HG03196 (cell line): Measurements from ENCODE around the gene MROH2A.

Experiments
- ATAC-seq: cut with Tn5 transposase; IDR thresholded peaks from one replicate; pipeline ENCODE4 v1.9.1; 2021; ENCODE audit not compliant: unreplicated experiment

Gene MROH2A

DNA sequence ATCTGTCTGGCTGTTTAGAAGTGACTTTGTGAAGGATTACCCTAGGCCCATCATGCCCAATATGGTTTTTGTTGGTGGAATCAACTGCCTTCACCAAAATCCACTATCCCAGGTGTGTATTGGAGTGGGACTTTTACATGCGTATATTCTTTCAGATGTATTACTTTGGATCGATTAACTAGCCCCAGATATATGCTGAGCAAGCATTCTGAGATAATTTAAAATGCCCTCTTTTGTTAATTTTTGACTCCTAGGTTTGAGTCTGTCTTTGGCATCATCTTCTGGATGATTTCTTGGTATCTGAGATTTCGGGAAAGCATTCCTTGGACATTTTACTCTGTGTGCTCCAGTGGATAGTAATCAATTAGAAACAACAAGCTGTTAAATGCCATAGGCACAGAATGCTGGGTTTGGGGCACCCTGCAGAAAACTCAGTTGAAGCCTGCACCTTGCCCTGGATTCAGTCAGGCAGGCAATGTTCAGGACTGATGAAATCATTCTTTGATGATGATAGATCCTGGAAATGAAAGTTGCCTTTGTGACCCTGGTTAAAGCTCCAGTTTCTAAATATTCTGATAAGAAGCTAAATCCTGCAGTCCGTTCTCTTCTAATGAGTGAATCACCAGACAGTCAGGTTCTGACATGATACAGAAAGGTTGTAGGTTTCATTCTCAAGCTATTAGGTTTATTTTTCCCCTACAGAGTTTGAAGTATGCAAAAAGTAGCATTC, 16.9 kb upstream of the MROH2A start:
- no peak for ATAC-seq

DNA sequence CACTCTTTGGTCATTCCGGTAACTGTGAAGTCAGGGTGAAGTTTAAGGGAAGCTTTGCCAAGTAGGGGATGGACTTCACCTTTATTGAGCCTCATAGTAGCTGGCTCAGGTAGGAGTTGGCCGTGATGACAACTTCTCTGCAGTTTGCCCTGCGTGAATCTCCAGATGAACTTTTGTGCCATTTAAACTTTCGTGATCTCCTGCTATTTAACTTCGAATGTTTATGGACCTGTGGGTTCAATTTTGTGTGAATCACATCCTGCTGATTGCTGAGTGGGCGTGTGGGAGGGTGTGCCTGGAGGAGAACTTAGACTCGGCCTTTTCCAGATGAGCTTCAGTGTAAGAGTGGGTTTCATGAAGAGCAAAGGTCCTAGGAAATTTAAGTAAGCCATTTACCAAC, 13.9 kb upstream of the MROH2A start:
- ATAC-seq, result no peak

DNA sequence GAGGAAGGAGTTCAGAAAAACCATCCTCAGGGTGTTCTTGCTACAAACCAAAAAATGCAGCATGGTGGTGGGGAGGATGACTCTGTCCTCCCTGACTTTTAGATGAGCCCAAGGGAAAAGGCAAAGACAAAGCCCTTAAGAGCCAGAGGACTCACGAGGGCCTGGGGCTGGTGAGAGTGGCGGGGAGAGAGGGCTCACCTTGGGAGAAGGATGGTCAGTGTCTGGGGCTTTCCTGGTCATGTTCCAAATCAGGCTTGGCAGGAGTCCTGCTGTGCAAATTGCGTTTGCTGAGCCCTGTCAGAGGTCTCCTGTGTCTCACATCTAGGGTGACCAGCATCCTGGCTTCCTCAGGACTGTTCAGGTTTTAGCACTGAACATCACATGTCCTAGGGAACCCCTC, 13.4 kb upstream of the MROH2A start:
- no peak for ATAC-seq

DNA sequence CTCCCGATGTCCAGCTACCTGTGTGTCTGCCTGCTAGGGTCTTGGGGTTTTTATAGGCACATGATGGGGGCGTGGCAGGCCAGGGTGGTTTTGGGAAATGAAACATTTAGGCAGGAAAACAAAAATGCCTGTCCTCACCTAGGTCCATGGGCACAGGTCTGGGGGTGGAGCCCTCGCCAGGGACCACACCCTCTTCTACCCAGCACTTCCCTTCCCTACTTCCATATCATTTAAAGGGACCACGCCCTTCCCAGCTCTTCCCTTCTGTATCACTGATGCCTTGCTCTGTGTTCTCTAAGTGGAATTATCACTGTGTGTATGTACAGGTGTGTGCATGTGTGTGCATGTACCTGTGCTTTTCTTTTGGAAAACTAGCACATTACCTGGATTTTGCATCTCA, 11.7 kb upstream of the MROH2A start:
- no peak for ATAC-seq

DNA sequence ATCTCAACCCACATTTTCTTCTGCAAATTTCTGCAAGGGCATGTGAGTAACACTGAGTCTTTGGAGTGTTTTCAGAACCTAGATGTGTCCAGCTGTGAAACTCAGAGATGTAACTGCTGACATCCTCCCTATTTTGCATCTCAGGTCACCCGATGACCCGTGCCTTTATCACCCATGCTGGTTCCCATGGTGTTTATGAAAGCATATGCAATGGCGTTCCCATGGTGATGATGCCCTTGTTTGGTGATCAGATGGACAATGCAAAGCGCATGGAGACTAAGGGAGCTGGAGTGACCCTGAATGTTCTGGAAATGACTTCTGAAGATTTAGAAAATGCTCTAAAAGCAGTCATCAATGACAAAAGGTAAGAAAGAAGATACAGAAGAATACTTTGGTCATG, 10.1 kb upstream of the MROH2A start:
- no peak for ATAC-seq

DNA sequence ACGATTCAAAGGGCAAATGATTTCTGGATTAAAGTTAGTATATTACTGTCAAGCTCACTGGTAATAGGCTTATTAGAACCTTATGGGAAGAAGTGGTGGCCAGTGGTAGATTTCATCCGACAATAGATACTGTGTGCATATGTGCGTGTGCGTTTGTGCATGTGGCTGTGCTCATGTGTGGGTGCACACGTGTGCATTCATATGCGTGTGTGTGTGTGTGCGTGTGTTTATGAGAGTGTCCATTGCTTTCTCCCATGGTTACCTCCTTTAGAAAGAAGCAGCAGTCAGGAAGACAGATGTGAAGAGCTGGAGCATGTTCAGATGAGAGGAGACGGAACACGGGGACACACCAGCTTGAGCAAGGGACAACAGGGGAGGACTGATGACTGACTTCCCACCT, 8.9 kb upstream of the MROH2A start:
- ATAC-seq, result no peak

DNA sequence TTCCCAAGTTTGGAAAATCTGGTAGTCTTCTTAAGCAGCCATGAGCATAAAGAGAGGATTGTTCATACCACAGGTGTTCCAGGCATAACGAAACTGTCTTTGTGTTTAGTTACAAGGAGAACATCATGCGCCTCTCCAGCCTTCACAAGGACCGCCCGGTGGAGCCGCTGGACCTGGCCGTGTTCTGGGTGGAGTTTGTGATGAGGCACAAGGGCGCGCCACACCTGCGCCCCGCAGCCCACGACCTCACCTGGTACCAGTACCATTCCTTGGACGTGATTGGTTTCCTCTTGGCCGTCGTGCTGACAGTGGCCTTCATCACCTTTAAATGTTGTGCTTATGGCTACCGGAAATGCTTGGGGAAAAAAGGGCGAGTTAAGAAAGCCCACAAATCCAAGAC, 6.0 kb upstream of the MROH2A start:
- ATAC-seq, result no peak

DNA sequence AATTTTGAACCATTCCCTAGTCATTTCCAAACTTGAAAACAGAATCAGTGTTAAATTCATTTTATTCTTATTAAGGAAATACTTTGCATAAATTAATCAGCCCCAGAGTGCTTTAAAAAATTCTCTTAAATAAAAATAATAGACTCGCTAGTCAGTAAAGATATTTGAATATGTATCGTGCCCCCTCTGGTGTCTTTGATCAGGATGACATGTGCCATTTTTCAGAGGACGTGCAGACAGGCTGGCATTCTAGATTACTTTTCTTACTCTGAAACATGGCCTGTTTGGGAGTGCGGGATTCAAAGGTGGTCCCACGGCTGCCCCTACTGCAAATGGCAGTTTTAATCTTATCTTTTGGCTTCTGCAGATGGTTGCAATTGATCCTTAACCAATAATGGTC, 5.5 kb upstream of the MROH2A start:
- no peak for ATAC-seq

DNA sequence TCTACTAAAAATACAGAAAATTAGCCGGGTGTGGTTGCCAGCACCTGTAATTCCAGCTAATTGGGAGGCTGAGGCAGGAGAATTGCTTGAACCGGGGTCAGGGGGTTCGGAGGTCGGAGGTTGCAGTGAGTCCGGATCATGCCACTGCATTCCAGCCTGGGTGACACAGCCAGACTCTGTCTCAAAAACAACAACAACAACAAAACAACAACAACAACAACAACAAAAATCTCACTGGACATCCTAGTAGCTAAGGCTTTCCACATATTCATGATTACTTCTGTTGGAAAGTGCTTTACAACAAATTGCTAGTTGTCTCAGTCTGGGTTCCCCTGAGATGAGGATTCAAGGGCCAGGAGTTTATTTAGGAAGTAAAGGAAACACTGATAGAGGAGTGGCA, 4.3 kb upstream of the MROH2A start:
- no peak for ATAC-seq

DNA sequence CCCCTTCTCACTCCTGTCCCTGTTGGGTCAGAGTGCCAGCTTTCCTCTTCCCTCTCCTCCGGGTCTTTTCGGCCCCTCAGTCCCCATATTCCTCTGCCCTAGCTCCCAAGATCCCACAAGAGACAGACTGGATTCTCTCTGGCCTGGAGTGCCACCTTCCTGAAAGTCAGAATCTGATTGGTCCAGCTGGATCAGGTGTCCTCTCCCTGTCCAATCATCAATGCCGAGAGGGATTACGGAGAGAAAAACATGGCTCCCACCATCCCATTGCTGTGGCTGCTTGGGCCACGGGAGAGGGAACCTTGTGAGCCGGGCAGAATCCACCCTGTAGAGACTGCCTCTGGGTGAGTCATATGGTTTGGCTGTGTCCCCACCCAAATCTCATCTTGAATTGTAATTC, 2.7 kb upstream of the MROH2A start:
- no peak for ATAC-seq

DNA sequence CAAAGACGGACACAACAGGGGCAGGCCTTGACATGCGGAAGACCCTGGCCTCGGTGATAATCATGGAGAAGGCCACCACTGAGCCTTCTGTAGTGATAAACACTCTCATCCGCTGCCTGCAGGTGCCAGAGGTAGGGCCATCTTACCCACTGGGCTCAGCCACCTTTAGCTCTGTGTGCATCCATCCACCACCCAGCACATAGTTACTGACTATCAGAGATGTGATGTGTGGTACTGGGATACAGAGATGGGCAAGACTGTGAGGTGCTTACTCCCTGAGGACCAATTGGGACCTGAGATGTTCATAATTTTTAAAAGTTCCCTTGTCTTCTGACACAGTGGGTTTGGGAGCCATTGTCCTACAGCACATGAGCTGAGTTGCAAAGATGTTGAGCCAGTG, 1.6 kb downstream of the MROH2A start:
- ATAC-seq, result no peak

DNA sequence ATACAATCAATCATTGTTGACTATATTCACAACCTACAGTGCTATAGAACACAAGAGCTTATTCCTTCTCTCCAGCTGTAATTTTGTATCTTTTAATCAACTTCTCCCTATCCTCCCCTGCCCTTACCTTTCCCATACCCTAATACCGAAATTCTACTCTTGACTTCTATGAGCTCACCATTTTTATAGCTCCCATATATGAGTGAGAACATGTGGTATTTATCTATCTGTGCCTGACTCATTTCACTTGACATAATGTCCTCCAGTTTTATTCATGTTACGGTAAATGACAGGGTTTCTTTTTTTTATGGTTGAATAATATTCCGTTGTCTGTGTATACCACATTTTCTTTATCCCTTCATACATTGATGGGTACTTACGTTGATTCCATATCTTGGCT, 2.6 kb downstream of the MROH2A start:
- ATAC-seq, result no peak

DNA sequence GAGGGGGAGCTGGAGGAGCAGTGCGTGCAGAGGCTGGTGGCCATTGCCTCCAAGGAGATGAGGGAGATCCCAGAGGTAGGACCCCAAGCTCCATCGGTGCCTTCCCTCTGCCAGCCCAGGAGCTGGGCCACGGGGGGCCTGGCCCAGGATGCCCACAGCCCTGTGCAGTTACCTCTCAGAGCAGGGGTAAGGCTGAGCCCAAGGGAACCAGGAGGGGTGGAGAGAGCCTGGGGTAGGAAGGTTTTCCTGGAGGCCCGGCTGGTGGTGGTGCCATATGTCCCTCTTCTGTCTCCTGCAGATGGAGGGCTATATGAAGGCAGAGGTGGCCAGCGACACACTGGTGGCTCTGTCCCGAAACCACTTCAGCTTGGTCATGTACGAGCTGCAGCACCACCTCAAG, 11.4 kb downstream of the MROH2A start:
- ATAC-seq, result no peak

DNA sequence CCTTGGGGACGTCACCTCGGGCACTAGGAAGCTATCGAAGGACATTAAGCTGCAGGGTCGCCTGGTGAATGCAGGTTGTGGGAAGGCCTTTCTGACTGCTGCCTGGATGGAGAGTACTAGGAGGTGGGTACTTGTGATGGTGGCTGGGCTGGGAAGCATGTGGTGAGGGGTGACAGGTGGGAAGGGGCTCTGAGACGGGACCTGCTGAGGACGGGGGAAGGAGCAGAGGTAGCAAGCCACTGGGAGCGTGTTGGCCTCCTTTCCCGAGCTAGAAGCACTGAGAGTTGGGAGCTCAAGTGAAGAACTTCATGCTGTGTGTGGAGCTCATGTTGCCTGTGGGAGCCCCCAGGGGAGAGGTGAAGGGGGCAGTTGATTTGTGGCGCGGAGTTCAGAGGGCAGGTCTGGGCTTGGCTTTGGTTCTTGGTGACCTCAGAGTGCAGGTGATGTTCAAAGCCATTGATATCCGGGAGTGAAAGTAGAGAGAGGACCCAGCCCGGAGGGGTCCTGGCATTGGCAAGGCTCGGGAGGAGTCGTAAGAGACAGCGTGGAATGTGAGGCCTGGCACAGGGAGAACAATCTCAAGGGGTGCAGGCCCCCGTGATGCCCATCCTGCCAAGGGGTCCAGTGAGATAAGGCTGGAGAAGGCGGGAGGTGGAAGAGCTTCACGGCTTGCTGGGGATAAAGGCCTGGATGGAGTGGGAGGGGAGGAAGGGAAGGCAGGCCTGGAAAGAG, 13.2 kb downstream of the MROH2A start:
- ATAC-seq, result no peak

DNA sequence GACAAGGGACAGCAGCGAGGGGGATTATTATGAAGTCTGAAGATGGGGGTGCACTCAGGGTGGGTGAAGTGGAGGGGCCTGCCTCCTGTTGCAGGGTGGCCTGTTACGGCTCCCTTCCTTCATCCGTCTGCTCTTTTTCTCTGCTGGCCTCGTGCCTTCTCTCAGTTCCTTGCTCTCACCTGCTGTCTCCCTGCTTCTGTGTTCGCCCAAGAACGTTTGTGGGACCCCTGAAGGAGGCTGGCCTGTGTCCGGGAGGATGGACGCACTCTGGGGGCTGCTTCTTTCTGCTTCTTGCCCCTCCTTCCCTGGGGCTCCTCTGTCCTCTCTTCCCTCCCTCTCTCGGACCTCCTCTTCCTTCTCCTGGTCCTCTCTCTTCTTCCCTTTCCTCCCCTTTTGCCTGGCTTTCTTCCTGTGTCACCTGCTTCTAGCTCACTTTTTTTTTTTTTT, 13.8 kb downstream of the MROH2A start:
- no peak for ATAC-seq

DNA sequence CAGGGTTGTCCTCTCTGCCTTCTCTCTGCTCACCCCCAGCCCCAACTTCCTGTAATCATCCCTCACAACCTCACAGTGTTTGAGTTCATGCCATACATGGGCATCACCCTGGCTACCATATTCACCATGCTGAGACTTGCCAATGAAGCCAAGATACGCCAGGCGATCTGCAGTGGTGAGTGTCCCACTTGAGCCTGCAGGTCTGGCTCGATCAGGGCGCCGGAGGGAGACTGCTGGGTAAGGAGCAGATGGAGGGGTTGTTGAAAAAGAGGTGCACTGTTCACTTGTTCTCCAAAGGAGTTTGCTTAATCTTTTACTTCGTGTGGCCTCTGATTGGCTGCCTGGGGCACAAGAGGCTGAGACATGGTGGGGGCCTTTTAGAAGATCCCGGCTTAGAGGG, 14.6 kb downstream of the MROH2A start:
- no peak for ATAC-seq

DNA sequence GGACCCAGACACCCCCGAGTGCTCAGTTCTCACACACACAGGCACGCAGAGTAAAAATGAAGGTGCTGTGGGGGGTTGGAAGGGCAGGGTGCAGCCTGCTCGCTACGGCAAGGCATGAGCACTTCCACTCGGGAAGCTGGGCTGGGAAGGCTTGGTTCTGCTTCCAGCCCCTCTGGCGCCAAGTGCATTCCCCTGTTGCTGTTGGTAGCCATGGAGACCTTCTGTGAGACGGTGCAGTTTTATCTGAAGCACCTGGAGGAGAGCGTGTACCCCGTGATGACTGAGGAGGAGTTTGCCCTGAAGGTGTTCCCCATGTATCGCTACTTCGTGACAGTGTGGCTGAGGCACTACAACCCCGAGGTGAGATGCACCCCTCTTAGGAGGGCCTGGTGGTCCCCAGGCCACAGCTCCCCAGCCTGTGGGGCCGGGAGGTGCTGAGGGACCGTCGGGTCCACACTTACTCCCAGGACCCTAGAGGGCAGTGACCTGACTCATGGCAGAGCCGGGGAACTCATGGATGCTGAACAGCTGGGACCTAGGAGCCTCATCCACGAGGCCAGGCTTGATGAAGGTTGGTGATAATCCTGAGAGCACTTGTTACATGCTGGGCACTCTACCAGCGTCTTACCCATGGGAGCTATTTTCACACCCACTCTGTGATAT, 15.5 kb downstream of the MROH2A start:
- ATAC-seq, result no peak

DNA sequence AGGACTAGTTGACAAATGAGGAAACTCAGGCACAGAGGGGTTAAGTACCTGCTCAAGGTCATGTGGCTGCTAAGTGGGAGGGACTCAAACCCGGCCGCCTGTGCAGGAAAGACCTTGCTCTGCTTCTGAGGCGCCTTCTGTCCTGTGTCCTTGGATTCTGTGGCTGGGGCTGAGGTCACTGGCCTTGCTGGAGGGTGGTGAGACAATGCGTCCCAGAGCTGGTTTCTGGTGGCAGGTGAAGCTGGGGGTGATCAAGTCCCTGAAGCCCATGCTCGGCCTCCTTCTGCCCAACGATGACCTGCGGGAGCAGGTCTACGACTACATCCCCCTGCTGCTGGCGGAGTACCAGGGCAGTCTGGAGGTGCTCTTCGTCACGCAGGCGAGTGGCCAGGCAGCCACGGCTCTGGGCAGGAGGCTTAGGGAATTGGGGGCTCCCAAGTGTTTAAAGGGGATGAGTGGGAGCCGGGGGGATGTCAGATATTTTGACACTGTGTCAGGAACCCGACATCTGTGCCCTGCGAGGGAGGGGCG, 16.1 kb downstream of the MROH2A start:
- ATAC-seq, result no peak

DNA sequence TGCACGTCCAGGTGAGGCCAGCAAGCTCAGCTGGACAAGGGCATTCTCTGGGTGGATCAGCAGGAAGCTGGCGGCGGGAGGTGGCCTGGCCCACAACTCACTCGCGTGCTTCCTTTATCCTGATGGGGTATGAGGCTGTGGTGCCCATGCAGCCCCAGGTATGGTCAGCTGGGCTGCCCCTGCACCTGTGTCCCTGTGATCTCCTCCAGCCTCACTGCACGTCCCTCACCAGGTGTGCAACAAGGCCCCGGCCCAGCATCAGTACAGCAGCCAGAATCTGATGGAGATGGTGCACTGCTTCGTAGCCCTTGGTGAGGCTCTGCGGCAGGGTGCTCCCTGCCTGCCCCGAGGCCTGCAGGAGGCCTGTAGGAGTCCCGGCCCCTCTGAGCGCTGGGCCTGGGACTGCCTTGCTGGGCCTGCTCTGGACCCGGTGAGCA, 17.6 kb downstream of the MROH2A start:
- no peak for ATAC-seq

DNA sequence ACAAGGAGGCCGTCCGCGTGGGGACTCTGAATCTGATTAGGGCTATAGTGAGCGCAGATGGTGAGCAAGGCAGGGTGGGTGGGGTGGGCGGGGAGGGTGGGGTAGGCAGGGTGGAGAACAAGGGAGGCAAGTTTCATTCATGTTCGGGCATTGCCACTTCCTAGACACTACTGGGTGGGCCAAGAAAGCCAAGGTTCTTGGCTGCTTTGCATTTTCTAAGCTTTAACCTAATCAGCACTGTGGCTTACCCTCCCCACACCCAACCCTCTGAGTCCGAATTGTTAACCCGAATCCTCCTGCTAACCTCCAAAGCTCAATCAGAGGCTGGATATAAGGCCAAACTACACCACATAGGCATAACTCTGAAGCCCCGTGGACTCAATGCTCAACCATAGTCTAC, 18.1 kb downstream of the MROH2A start:
- no peak for ATAC-seq

DNA sequence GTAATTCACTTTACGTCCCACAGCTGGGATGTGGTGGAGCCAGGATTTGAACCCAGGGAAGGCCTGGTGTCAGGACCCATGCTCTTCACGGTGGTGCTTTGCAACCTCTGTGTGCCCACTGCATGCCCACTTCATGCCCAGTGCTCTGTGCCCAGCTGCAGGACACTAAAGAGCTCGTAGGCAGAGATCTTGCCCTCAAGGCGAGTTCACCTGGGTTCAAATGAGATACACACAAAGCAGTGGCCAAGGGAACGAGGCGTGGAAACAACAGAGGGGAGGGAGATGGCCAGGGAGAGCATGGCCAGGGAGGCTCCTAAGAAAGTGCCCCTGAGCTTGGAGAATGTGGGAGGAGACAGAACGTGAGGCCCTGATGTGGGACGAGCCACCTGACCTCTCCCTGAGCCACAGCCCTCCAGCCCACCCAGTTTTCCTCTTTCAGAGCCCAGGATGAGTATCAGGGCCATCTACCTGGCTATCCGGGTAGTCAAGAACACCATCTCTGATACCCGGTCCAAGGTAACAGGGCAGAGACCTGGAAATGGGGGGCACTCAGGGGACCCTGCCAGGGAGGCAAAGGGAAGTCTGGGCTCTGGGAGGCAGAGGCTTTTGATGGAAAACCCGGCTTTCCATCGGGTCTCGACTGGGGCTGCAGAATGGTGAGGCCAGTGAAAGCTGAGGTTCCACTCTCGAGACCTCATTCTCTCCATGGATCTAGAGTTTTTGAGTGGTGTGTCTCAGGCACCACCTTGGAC, 20.4 kb downstream of the MROH2A start:
- ATAC-seq, result no peak
